Adrenal gland (tissue), 12 donors: ENCODE data around the gene YPEL5. TPM values are rescaled to one million over a fixed set of nuclear protein-coding genes. Genes with fewer than 3 reads are reported as not detected.

ENCODE experiments used
- DNase-seq, 7 donors: peaks; one replicate each; pipeline ENCODE4 v3.0.0-alpha.2; 2019 to 2020
- H3K27ac ChIP-seq, 5 donors: fragments of 200-600 bp; sonication (generic) in 4 of 5; 1 replicate in 3 of 5; 2 replicates in 2 of 5; pipeline versions ENCODE4 v1.5.1 to v1.8.0; 2016 to 2020; ENCODE audit warnings: mild to moderate bottlenecking in 1 of 5
- H3K27me3 ChIP-seq: fragments of 200-600 bp; 2 replicates; pipeline ENCODE4 v1.8.0; 2021
- H3K36me3 ChIP-seq, 2 donors: fragments of 200-600 bp; replicated peaks in 1 of 2; 1 replicate in 1 of 2; 2 replicates in 1 of 2; pipeline versions ENCODE4 v1.5.1 to v1.8.0; 2018 to 2022
- H3K4me1 ChIP-seq, 2 donors: fragments of 200-600 bp; replicated peaks in 1 of 2; 1 replicate in 1 of 2; 2 replicates in 1 of 2; pipeline versions ENCODE4 v1.5.1 to v1.8.0; 2018 to 2021
- H3K4me3 ChIP-seq, 4 donors: fragments of 200-600 bp; sonication (generic) in 3 of 4; one replicate each; pipeline ENCODE4 v1.5.1; 2016 to 2018
- H3K9me3 ChIP-seq, 3 donors: fragments of 200-600 bp; sonication (generic) in 1 of 3; replicated peaks in 1 of 3; 1 replicate in 2 of 3; 2 replicates in 1 of 3; pipeline versions ENCODE4 v1.5.1 to v1.8.0; 2016 to 2021
- POLR2A ChIP-seq, 2 donors: fragments of 450-650 bp; IDR thresholded peaks; one replicate each; pipeline ENCODE4 v1.6.1; 2017; ENCODE audit warnings: antibody characterized with exemption in 2 of 2, mild to moderate bottlenecking in 2 of 2, moderate library complexity in 1 of 2
- WGBS, 4 donors: extraction: QIAGEN DNeasy Blood & Tissue Kit in 2 of 4; methylation state at CpG; one replicate each; pipeline versions ENCODE4 v1.1.5 to v1.1.7; 2013 to 2017; 5-methylcytosine and 5-hydroxymethylcytosine counted together
- intact Hi-C, 2 donors: fragments of 100-400 bp; cut with DNase I; formaldehyde crosslinking; loops; one replicate each; pipeline versions ENCODE4 v1.14.1 to v1.15.0; 2022 to 2023
- polyA plus RNA-seq, 3 donors: library from polyadenylated mRNA; stranded (reverse); fragments of 200-250 nt in 2 of 3; fragments of 350-450 nt in 1 of 3; fragmentation: Illumina TruSeq in 1 of 3; extraction: RNeasy Lipid Tissue Mini Kit (QIAGEN cat#74804) in 1 of 3; gene quantifications; one replicate each; pipeline ENCODE4 v1.2.3, GENCODE V29; 2013 to 2014
- total RNA-seq, 9 donors: library from RNA; depleted of rRNA in 4 of 9; stranded (reverse); fragments of >200 nt in 4 of 9; fragments of 120-200 nt in 1 of 9; fragmentation: NEBNext Ultra II Directional in 1 of 9; extraction: Animal tissue kit (Norgen Biotek cat#: 25700) in 1 of 9; gene quantifications; one replicate each; pipeline versions ENCODE4 v1.1.0 to v1.2.4, GENCODE V29; 2013 to 2023
- TF ChIP-seq, protein P1 (sequence below), 6 experiments: fragments of 450-650 bp in 4 of 6; fragments of 200-600 bp in 2 of 6; sonication (generic) in 1 of 6; IDR thresholded peaks; 1 replicate in 5 of 6; 2 replicates in 1 of 6; pipeline versions ENCODE4 v1.5.1 to v1.8.0; 2016 to 2021; ENCODE audit warnings: antibody characterized with exemption in 6 of 6, mild to moderate bottlenecking in 2 of 6, moderate library complexity in 1 of 6
- donor health status: healthy with polysubstance abuse.
- donor health status: Bipolar disorder and iron deficiency.
- donor health status: DM: yes; HTN: yes; CAD: no.
- donor health status: DM: no; HTN: no; CAD: no.
- donor health status: DM: no; HTN: no; CAD: no.
- donor health status: DM: yes; HTN: yes; CAD: no.

Gene YPEL5
- total and polyA plus RNA-seq, 12 donors: 58.5 to 135 (median 84.2) TPM

- H3K36me3 ChIP-seq: no peaks in the 10 kb centered on the region
- H3K4me1 ChIP-seq: peaks cover 0 to 4% of the 10 kb centered on the region in 2 donors
- intact Hi-C loops: no loop called here
- 54 to 62% (median 58%) methylated on average over 3 to 4 of the region's 4 CpGs for WGBS, 4 donors
- H3K27me3 ChIP-seq: no peaks in the 10 kb centered on the region
- H3K9me3 ChIP-seq: no peaks in the 10 kb centered on the region
- H3K27ac ChIP-seq: no peak overlapping the region
- H3K4me3 ChIP-seq: no peak overlapping the region
- DNase-seq: no peak
- no peak for TF ChIP-seq POLR2A (IDR thresholded peaks at IDR 0.05)
- TF ChIP-seq, protein P1, sequence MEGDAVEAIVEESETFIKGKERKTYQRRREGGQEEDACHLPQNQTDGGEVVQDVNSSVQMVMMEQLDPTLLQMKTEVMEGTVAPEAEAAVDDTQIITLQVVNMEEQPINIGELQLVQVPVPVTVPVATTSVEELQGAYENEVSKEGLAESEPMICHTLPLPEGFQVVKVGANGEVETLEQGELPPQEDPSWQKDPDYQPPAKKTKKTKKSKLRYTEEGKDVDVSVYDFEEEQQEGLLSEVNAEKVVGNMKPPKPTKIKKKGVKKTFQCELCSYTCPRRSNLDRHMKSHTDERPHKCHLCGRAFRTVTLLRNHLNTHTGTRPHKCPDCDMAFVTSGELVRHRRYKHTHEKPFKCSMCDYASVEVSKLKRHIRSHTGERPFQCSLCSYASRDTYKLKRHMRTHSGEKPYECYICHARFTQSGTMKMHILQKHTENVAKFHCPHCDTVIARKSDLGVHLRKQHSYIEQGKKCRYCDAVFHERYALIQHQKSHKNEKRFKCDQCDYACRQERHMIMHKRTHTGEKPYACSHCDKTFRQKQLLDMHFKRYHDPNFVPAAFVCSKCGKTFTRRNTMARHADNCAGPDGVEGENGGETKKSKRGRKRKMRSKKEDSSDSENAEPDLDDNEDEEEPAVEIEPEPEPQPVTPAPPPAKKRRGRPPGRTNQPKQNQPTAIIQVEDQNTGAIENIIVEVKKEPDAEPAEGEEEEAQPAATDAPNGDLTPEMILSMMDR (IDR thresholded peaks at IDR 0.05): no peak
These were observed 38.4 kb downstream of the YPEL5 start for GRCh38 chr2:30185178-30185577.

GRCh38 chr2:30188292-30188691 is 41.5 kb downstream of the YPEL5 start:
- no peak for DNase-seq
- Histone ChIP-seq H3K27ac (no peak overlapping the region), H3K27me3 (no peaks in the 10 kb centered on the region), H3K4me1 (no peaks in the 10 kb centered on the region), H3K9me3 (no peaks in the 10 kb centered on the region), H3K4me3 (no peak overlapping the region), H3K36me3 (no peaks in the 10 kb centered on the region)
- no peak for TF ChIP-seq POLR2A (IDR thresholded peaks at IDR 0.05)
- TF ChIP-seq, protein P1 (IDR thresholded peaks at IDR 0.05): no peak
- 72 to 92% (median 83%) methylated on average over 2 of the region's 2 CpGs for WGBS, 4 donors
- intact Hi-C loops: no loop called here

GRCh38 chr2:30190637-30191036 is 43.8 kb downstream of the YPEL5 start:
- no peaks in the 10 kb centered on the region for H3K27me3 ChIP-seq
- 85 to 91% (median 90%) methylated on average over 13 of the region's 13 CpGs for WGBS, 4 donors
- TF ChIP-seq, protein P1 (IDR thresholded peaks at IDR 0.05): no peak
- no peak for TF ChIP-seq POLR2A (IDR thresholded peaks at IDR 0.05)
- no peak overlapping the region for H3K4me3 ChIP-seq
- no peaks in the 10 kb centered on the region for H3K9me3 ChIP-seq
- intact Hi-C loops: no loop called here
- no peak overlapping the region for H3K27ac ChIP-seq
- no peak for DNase-seq
- H3K36me3 ChIP-seq: no peaks in the 10 kb centered on the region
- no peaks in the 10 kb centered on the region for H3K4me1 ChIP-seq

- Histone ChIP-seq H3K27ac (no peak overlapping the region), H3K9me3 (no peaks in the 10 kb centered on the region), H3K36me3 (no peaks in the 10 kb centered on the region), H3K4me1 (no peaks in the 10 kb centered on the region), H3K27me3 (no peaks in the 10 kb centered on the region), H3K4me3 (no peak overlapping the region)
- intact Hi-C loops: no loop called here
- no peak for DNase-seq
- 93 to 96% (median 94%) methylated on average over 10 of the region's 10 CpGs for WGBS, 4 donors
- TF ChIP-seq, protein P1 (IDR thresholded peaks at IDR 0.05): no peak
- TF ChIP-seq POLR2A (IDR thresholded peaks at IDR 0.05): no peak
These were observed 44.3 kb downstream of the YPEL5 start for GRCh38 chr2:30191107-30191506.
